Measurements from ENCODE around the gene ADCY4. TPM values are rescaled to one million over a fixed set of nuclear protein-coding genes. Genes with fewer than 3 reads are reported as not detected.
A peak's percentile ranks its signal among the peaks of the same experiment; 100 is the strongest.

ADCY4 gene
- total and polyA plus RNA-seq, 2 of the 13 experiments (the other 11 are each of a cell fraction or from before 2014, with no cell fraction given), result 0.03 TPM; not detected in 1

- no peak for TF ChIP-seq RAD51 (IDR thresholded peaks at IDR 0.05; ENCODE audit: borderline replicate concordance)
- TF ChIP-seq ZNF792 (CRISPR knock-in tag; IDR thresholded peaks at IDR 0.05), result peak; percentile 100
- TF ChIP-seq MEIS2 (CRISPR knock-in tag; IDR thresholded peaks at IDR 0.05), result peak; percentile 99
- peak; percentile 99 for TF ChIP-seq SNAI1 (CRISPR knock-in tag; IDR thresholded peaks at IDR 0.05; ENCODE audit: borderline replicate concordance)
- peak; percentile 98 for TF ChIP-seq MEF2D (CRISPR knock-in tag; IDR thresholded peaks at IDR 0.05)
- peak; percentile 44; the same call in 1 of the 2 replicates for TF ChIP-seq PRDM4 (CRISPR knock-in tag; IDR thresholded peaks at IDR 0.05; ENCODE audit: borderline replicate concordance)
- no peak; the same call in none of the 2 replicates for TF ChIP-seq ZSCAN22 (CRISPR knock-in tag; IDR thresholded peaks at IDR 0.05)
- peak; percentile 95 for TF ChIP-seq ZNF317 (CRISPR knock-in tag; IDR thresholded peaks at IDR 0.05)
- TF ChIP-seq ZNF333 (CRISPR knock-in tag; IDR thresholded peaks at IDR 0.05; ENCODE audit: borderline replicate concordance), result peak; percentile 97
- peak; percentile 97 for TF ChIP-seq ATF2 (CRISPR knock-in tag; IDR thresholded peaks at IDR 0.05)
- peak; percentile 59 for TF ChIP-seq CEBPG (CRISPR knock-in tag; IDR thresholded peaks at IDR 0.05)
- peak; percentile 99 for TF ChIP-seq MEIS1 (CRISPR knock-in tag; IDR thresholded peaks at IDR 0.05; ENCODE audit: borderline replicate concordance)
- no peak for TF ChIP-seq ZNF282 (IDR thresholded peaks at IDR 0.05; ENCODE audit: partially characterized antibody)
- TF ChIP-seq ZNF260 (CRISPR knock-in tag; IDR thresholded peaks at IDR 0.05; ENCODE audit: borderline replicate concordance, low read depth), result no peak
- peak; percentile 98 for TF ChIP-seq ZFP41 (CRISPR knock-in tag; IDR thresholded peaks at IDR 0.05; ENCODE audit: borderline replicate concordance)
- TF ChIP-seq MLXIP (CRISPR knock-in tag; IDR thresholded peaks at IDR 0.05; ENCODE audit: borderline replicate concordance), result peak; percentile 90
- TF ChIP-seq KDM6A (CRISPR knock-in tag; IDR thresholded peaks at IDR 0.05; ENCODE audit: low read depth), result peak; percentile 53; the same call in 1 of the 2 replicates
- peak; percentile 69; the same call in 1 of the 2 replicates for TF ChIP-seq RARG (CRISPR knock-in tag; IDR thresholded peaks at IDR 0.05; ENCODE audit: low read depth)
- TF ChIP-seq FOXC1 (CRISPR knock-in tag; IDR thresholded peaks at IDR 0.05; ENCODE audit: borderline replicate concordance), result peak; percentile 100
- TF ChIP-seq TBX2 (CRISPR knock-in tag; IDR thresholded peaks at IDR 0.05; ENCODE audit: borderline replicate concordance), result peak; percentile 98
- peak; percentile 69; the same call in 1 of the 2 replicates for TF ChIP-seq DDIT3 (CRISPR knock-in tag; IDR thresholded peaks at IDR 0.05)
- TF ChIP-seq ZNF563 (CRISPR knock-in tag; IDR thresholded peaks at IDR 0.05), result peak; percentile 99
- peak; percentile 100 for TF ChIP-seq BRD4 (CRISPR knock-in tag; IDR thresholded peaks at IDR 0.05)
- peak; percentile 72 for TF ChIP-seq ZNF496 (CRISPR knock-in tag; IDR thresholded peaks at IDR 0.05; ENCODE audit: insufficient replicate concordance)
Measured at GRCh38 chr14:24271134-24271833, 63.6 kb downstream of the ADCY4 start, which contains the start of gene RABGGTA (continued).

Measured in HepG2 (cell line).